GM12801 (cell line): ENCODE measurements around the gene SLCO2B1.

ENCODE experiments used
- TF ChIP-seq, protein P1 (sequence below): IDR thresholded peaks from one replicate; pipeline ENCODE4 v1.5.1; 2011; ENCODE audit warnings: control low read depth; ENCODE audit not compliant: insufficient read length; ENCODE audit errors: extremely low read depth

Gene SLCO2B1

GRCh38 chr11:75167617-75168016, 16.7 kb downstream of the SLCO2B1 start:
- TF ChIP-seq, protein P1, sequence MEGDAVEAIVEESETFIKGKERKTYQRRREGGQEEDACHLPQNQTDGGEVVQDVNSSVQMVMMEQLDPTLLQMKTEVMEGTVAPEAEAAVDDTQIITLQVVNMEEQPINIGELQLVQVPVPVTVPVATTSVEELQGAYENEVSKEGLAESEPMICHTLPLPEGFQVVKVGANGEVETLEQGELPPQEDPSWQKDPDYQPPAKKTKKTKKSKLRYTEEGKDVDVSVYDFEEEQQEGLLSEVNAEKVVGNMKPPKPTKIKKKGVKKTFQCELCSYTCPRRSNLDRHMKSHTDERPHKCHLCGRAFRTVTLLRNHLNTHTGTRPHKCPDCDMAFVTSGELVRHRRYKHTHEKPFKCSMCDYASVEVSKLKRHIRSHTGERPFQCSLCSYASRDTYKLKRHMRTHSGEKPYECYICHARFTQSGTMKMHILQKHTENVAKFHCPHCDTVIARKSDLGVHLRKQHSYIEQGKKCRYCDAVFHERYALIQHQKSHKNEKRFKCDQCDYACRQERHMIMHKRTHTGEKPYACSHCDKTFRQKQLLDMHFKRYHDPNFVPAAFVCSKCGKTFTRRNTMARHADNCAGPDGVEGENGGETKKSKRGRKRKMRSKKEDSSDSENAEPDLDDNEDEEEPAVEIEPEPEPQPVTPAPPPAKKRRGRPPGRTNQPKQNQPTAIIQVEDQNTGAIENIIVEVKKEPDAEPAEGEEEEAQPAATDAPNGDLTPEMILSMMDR = no peak

- TF ChIP-seq, protein P1 = no peak
Observed at GRCh38 chr11:75169101-75169885, 18.4 kb downstream of the SLCO2B1 start.

DNA sequence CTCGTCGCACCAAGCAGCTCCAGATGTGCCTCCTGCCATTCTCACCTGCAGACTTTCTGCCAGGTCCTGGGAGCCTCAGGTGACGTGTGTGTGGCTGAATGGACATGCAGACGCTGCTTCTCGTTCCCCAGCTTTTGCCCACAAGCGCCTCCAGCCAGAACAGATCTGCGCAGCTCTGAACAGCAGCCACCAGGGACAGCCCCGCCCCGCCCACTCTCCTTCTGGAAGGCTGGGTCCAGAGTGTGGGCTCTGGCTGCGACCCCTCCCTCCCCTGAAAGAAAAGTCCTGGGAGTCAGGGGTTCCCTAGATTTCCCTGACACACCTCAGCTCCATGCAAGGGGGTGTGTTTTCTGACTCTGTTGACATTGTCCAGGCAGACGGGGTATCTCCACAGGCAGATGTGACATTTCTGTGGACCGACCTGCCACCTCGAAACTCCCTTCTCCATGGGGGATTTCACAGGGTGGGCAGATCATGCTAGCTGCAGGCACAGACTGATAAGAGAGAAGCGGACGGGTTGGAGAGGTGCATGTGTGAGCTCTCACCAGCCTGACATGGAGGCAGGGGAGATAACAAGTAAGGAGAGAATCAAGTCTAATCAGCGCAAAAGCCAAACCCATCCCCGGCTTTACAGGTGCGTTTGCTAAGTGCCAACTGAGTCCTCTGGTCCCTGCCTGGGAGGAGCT, 19.8 kb downstream of the SLCO2B1 start:
- TF ChIP-seq, protein P1 = no peak

- TF ChIP-seq, protein P1 = no peak
Observed at GRCh38 chr11:75173336-75173735, 22.4 kb downstream of the SLCO2B1 start.

DNA sequence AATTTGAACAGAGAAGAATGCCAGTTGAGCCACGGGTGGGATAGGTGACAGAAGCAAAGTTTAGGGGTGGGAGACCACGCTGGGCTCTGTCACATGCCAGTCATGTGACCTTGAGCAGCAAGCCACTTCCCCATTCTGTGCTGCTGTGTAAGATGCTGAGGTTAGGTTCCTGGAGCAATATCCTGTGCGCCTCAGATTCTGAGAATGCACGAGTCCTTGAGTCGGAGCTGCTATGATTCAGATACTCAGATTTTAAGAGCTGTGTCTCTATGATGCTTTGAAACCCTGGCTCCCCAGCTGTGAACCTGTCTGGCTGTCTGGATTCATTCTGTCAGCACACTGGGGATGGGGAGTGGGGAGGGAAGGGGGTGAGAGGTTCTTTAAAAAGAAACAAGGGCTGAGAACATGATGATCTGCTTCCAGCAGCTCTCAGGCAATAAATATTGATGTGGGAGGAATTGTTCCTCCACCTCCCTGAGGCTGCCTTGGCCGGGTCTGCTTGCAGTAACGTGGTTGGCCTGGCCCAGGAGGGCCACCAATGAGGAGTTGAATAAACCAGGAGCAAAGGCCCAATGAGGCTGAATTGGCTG, 24.0 kb downstream of the SLCO2B1 start:
- TF ChIP-seq, protein P1 = no peak

- TF ChIP-seq, protein P1 = no peak
Observed at GRCh38 chr11:75182664-75183063, 31.8 kb downstream of the SLCO2B1 start.

DNA sequence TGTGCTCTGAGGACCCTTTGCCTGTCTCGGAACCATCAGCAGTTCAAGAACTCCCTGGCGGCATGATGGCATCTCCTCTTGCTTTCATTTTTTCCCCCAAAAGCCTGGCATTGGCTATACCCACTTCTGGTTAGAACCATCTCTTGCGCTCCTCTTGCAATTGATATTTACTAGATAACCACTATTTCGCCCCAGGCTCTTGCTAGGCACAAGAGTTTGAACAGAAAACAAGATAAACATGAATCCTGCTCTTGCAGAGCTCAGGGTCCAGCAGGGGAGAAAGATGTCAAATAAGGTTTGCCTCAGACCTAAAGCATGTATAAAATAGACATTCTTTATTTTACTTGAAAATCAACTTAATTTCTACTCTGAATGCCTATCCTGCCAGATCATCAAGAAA, 33.1 kb downstream of the SLCO2B1 start:
- TF ChIP-seq, protein P1 = no peak
